WTC11 (cell line): ENCODE data around the gene PLEKHM3. TPM values are rescaled to one million over a fixed set of nuclear protein-coding genes. Genes with fewer than 3 reads are reported as not detected.

ENCODE experiments used
- ATAC-seq: fragments of 200-7000 bp; cut with Tn5 transposase; 2 replicates; pipeline ENCODE4 v1.10.0; 2021; ENCODE audit warnings: mild to moderate bottlenecking, moderate library complexity
- CTCF ChIA-PET: fragments of 300-600 bp; sonication (Branson Sonifier 250); formaldehyde crosslinking; loops from one replicate; lab custom pipeline; 2021; ENCODE audit warnings: antibody characterized with exemption; lab: Charles Lee
- POLR2A ChIA-PET: fragments of 350-600 bp; sonication (Branson Sonifier 250); formaldehyde crosslinking; loops from one replicate; lab custom pipeline; 2021; ENCODE audit warnings: antibody characterized with exemption; lab: Charles Lee
- DNase-seq: peaks from one replicate; pipeline ENCODE4 v3.0.0; 2021; ENCODE audit warnings: low spot score
- H3K27ac Mint-ChIP-seq: 2 replicates; pipeline ENCODE4 v1.8.0; 2021; ENCODE audit warnings: mixed read lengths
- H3K27me3 Mint-ChIP-seq: 2 replicates; pipeline ENCODE4 v1.8.0; 2021; ENCODE audit warnings: low read depth, mild to moderate bottlenecking, moderate library complexity, mixed read lengths
- H3K36me3 Mint-ChIP-seq: 2 replicates; pipeline ENCODE4 v1.8.0; 2021; ENCODE audit warnings: mixed read lengths
- H3K4me1 Mint-ChIP-seq: 2 replicates; pipeline ENCODE4 v1.8.0; 2022; ENCODE audit warnings: mixed read lengths
- H3K4me3 Mint-ChIP-seq: 2 replicates; pipeline ENCODE4 v1.8.0; 2021; ENCODE audit warnings: mild to moderate bottlenecking, moderate library complexity, mixed read lengths
- H3K9me3 Mint-ChIP-seq: 2 replicates; pipeline ENCODE4 v1.8.0; 2021; ENCODE audit warnings: mixed read lengths
- ATF1 ChIP-seq: sonication (generic); formaldehyde crosslinking; IDR thresholded peaks from 2 replicates; pipeline ENCODE4 v1.8.1; 2023; ENCODE audit warnings: mild to moderate bottlenecking, moderate library complexity, missing genetic modification reagents
- CDX4 ChIP-seq: fragments of 250-450 bp; sonication (Bioruptor Pico); IDR thresholded peaks from 2 replicates; pipeline ENCODE4 v1.9.0; 2021; ENCODE audit warnings: moderate library complexity, mild to moderate bottlenecking, inconsistent platforms, borderline replicate concordance
- CREB1 ChIP-seq: sonication (generic); formaldehyde crosslinking; IDR thresholded peaks from 2 replicates; pipeline ENCODE4 v1.8.0; 2023; ENCODE audit warnings: mild to moderate bottlenecking, missing genetic modification reagents
- CREM ChIP-seq: sonication (generic); formaldehyde crosslinking; IDR thresholded peaks from 2 replicates; pipeline ENCODE4 v1.8.1; 2022; ENCODE audit warnings: mild to moderate bottlenecking, missing genetic modification reagents, moderate library complexity
- E2F1 ChIP-seq: sonication (generic); formaldehyde crosslinking; IDR thresholded peaks from 2 replicates; pipeline ENCODE4 v1.8.0; 2022; ENCODE audit warnings: mild to moderate bottlenecking, missing genetic modification reagents
- FOXJ3 ChIP-seq: sonication (generic); formaldehyde crosslinking; IDR thresholded peaks from 2 replicates; pipeline ENCODE4 v1.9.0; 2021; ENCODE audit warnings: missing genetic modification reagents, mild to moderate bottlenecking, borderline replicate concordance
- FOXK1 ChIP-seq: sonication (generic); formaldehyde crosslinking; IDR thresholded peaks from 2 replicates; pipeline ENCODE4 v1.8.0; 2022; ENCODE audit warnings: mild to moderate bottlenecking, moderate library complexity, missing genetic modification reagents
- GABPB1 ChIP-seq: sonication (generic); formaldehyde crosslinking; IDR thresholded peaks from 2 replicates; pipeline ENCODE4 v1.8.1; 2023; ENCODE audit warnings: mild to moderate bottlenecking, missing genetic modification reagents
- JAZF1 ChIP-seq: fragments of 250-450 bp; sonication (Bioruptor Pico); IDR thresholded peaks from 2 replicates; pipeline ENCODE4 v1.9.0; 2021; ENCODE audit warnings: moderate library complexity, mild to moderate bottlenecking, inconsistent platforms
- MXD4 ChIP-seq: fragments of 250-450 bp; sonication (Bioruptor Pico); IDR thresholded peaks from 2 replicates; pipeline ENCODE4 v1.8.0; 2021; ENCODE audit warnings: mild to moderate bottlenecking, moderate library complexity, borderline replicate concordance
- NFYB ChIP-seq: sonication (generic); formaldehyde crosslinking; conservative IDR thresholded peaks from 2 replicates; pipeline ENCODE4 v1.8.0; 2022; ENCODE audit warnings: low read depth, missing genetic modification reagents
- PREB ChIP-seq: sonication (generic); formaldehyde crosslinking; IDR thresholded peaks from 2 replicates; pipeline ENCODE4 v1.8.1; 2022; ENCODE audit warnings: mild to moderate bottlenecking, missing genetic modification reagents, moderate library complexity, borderline replicate concordance
- STAT6 ChIP-seq: sonication (generic); formaldehyde crosslinking; conservative IDR thresholded peaks from 2 replicates; pipeline ENCODE4 v1.8.1; 2023; ENCODE audit warnings: mild to moderate bottlenecking, low read depth, missing genetic modification reagents, moderate library complexity
- ZNF121 ChIP-seq: sonication (generic); formaldehyde crosslinking; IDR thresholded peaks from 2 replicates; pipeline ENCODE4 v1.8.0; 2023; ENCODE audit warnings: missing genetic modification reagents
- ZNF532 ChIP-seq: fragments of 250-450 bp; sonication (Bioruptor Pico); IDR thresholded peaks from 2 replicates; pipeline ENCODE4 v1.9.0; 2021; ENCODE audit warnings: mild to moderate bottlenecking, borderline replicate concordance
- total RNA-seq: library from RNA; stranded (reverse); gene quantifications from 3 replicates; pipeline ENCODE4 v1.2.3, GENCODE V29; 2021

The PLEKHM3 gene
- total RNA-seq, 1 experiment from 2014 or later, result 5.8 TPM

- TF ChIP-seq ZNF532 (CRISPR knock-in tag) (no peak), FOXK1 (CRISPR knock-in tag) (no peak), CREM (no peak), JAZF1 (CRISPR knock-in tag) (no peak), CDX4 (CRISPR knock-in tag) (no peak)
Measured at GRCh38 chr2:208006337-208006736, 19.0 kb downstream of the PLEKHM3 start (continued).

GRCh38 chr2:208001924-208002323, 23.4 kb downstream of the PLEKHM3 start:
- Mint-ChIP-seq H3K4me3 (no peak overlapping the region), H3K27me3 (no peaks in the 10 kb centered on the region), H3K9me3 (no peaks in the 10 kb centered on the region), H3K36me3 (0 out of 2 replicates have a peak, but pooled peaks cover 3% of the 10 kb centered on the region), H3K4me1 (peaks cover 13% of the 10 kb centered on the region), H3K27ac (no peak overlapping the region)
- ATAC-seq (no peak), DNase-seq (no peak)
- CTCF ChIA-PET, result no interaction called here
- TF ChIP-seq ZNF121 (CRISPR knock-in tag) (no peak), NFYB (CRISPR knock-in tag) (no peak), MXD4 (CRISPR knock-in tag) (no peak), STAT6 (CRISPR knock-in tag) (no peak), ATF1 (CRISPR knock-in tag) (no peak), CREB1 (CRISPR knock-in tag) (no peak), E2F1 (no peak), CDX4 (CRISPR knock-in tag) (no peak), FOXJ3 (CRISPR knock-in tag) (no peak), CREM (no peak), PREB (CRISPR knock-in tag) (no peak), GABPB1 (no peak)
- POLR2A ChIA-PET, result no interaction called here
